Measurements from ENCODE around the gene SLC39A1.

Gene SLC39A1

DNA sequence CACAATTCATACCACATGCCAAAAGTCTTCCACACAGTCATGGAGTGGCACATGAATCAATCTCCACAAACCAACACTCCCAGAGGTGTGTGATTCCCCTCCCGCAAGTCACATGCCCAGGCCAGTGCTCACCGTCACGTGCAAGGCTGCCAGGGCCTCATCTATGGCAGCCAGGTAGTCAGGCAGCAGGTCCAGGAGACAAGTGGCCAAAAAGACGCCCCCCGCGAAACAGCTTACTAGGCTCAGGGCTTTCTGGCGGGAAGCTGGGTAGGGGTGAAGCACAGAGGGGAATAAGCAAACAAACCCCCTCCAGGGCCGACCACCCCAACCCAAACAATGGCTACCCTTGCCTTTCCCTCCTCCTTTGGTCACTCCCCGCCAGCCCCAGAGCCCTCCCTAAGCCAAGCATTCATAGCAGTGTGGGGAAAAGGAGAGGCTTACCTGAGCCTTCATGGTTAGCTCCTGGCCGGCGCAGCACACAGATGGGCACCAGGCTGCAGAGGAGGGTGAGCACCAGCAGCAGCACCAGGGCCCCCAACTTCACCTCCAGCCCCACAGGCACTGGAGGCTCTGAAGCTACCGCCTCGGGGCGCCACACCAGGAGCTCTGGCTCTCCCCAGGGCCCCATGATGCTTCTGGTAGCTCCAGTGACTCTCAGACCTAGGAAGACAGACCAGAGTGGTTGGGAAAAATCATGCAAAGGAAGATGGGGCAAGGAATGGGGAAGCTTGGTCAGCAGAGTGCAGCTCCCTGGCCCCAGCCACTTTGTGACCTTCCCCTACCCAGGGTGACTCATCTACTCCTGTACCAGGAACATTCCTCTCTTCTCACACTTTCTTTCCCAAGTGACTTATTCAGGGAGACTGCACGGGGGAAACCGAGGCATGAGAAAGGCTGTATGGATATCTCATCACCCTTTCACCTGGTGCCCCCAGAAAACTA lies 978 bp downstream of the SLC39A1 start:
- Histone ChIP-seq H3K9me3 (ENCODE audit: insufficient read depth, low read length, severe bottlenecking) (no peaks in the 10 kb centered on the region), H3K4me2 (ENCODE audit: insufficient read depth, low read length) (peak overlapping the region; percentile 91), H3K27me3 (ENCODE audit: insufficient read depth, low read length, poor library complexity) (no peaks in the 10 kb centered on the region), H3K9ac (ENCODE audit: low read depth, low read length) (peak overlapping the region; percentile 87), H3K36me3 (ENCODE audit: insufficient read depth, low read length) (peaks cover 27% of the 10 kb centered on the region), H3K4me1 (ENCODE audit: insufficient read depth, low read length) (peaks cover 67% of the 10 kb centered on the region), H2AFZ (ENCODE audit: low read depth, low read length) (peak overlapping the region; percentile 90), H3K27ac (ENCODE audit: low read length) (peak overlapping the region; percentile 80), H3K79me2 (ENCODE audit: insufficient read depth, low read length) (peaks cover 74% of the 10 kb centered on the region), H3K4me3 (ENCODE audit: low read depth in 1 of 2, low read length in 2 of 2) (peak overlapping the region; percentile 80 to 89), H4K20me1 (ENCODE audit: insufficient read depth, low read length) (peaks cover 9% of the 10 kb centered on the region)
- TF ChIP-seq EZH2 (IDR thresholded peaks at IDR 0.05; ENCODE audit: borderline replicate concordance, low read depth, low read length, severe bottlenecking) = no peak
- TF ChIP-seq, protein P1, sequence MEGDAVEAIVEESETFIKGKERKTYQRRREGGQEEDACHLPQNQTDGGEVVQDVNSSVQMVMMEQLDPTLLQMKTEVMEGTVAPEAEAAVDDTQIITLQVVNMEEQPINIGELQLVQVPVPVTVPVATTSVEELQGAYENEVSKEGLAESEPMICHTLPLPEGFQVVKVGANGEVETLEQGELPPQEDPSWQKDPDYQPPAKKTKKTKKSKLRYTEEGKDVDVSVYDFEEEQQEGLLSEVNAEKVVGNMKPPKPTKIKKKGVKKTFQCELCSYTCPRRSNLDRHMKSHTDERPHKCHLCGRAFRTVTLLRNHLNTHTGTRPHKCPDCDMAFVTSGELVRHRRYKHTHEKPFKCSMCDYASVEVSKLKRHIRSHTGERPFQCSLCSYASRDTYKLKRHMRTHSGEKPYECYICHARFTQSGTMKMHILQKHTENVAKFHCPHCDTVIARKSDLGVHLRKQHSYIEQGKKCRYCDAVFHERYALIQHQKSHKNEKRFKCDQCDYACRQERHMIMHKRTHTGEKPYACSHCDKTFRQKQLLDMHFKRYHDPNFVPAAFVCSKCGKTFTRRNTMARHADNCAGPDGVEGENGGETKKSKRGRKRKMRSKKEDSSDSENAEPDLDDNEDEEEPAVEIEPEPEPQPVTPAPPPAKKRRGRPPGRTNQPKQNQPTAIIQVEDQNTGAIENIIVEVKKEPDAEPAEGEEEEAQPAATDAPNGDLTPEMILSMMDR (IDR thresholded peaks at IDR 0.05; ENCODE audit: borderline replicate concordance, extremely low read depth, low read length, poor library complexity, severe bottlenecking) = no peak
- ATAC-seq (ENCODE audit: insufficient read depth, low read depth) (no peak), DNase-seq (no peak)

DNA sequence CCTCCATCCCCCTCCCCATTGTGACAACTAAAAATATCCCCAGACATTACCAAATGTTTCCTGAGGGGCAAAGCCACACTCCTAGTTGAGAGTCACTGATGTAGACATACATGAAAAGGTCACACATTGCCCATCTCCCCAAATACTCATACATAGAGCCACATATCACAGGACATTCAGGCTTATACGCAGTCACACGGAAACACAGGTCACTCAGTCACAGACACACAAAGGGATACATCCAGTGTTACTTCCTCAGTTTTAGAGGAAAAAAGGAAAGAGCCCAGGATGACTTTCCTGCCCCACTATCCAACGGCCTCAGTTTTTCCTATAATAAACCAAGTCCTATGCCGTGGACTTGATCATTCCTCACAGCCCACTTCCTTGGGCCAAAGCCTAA lies 1.9 kb downstream of the SLC39A1 start:
- peak overlapping the region in 1 of 2 experiments; percentile 89; a peak in 2 of 4 replicates for H3K4me3 ChIP-seq (ENCODE audit: low read depth in 1 of 2, low read length in 2 of 2)
- H3K4me1 ChIP-seq (ENCODE audit: insufficient read depth, low read length) = peaks cover 74% of the 10 kb centered on the region

DNA sequence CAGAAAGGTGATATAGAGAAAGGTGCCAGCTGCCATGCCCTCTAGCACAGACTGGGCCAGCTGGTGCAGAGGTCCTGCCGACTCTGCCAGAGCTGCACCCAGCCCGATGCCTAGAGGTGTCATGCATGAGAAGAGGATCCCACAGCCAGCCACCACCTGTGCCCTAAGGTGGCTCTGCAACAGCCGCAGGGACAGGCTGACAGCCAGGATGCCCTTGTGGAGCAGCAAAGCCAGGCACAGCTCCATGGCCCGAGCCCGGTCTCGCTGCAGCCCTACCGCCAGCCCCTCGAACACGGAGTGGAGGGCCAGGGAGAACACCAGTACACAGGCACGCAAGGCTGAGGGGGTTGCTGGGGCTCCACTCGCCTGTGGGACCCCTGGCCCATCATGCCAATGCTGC lies 3.1 kb downstream of the SLC39A1 start:
- no peak overlapping the region for H3K4me3 ChIP-seq (ENCODE audit: low read depth in 1 of 2, low read length in 2 of 2)
- TF ChIP-seq, protein P1 (IDR thresholded peaks at IDR 0.05; ENCODE audit: borderline replicate concordance, extremely low read depth, low read length, poor library complexity, severe bottlenecking) = no peak
- TF ChIP-seq EZH2 (IDR thresholded peaks at IDR 0.05; ENCODE audit: borderline replicate concordance, low read depth, low read length, severe bottlenecking) = no peak
- ATAC-seq (ENCODE audit: insufficient read depth, low read depth) = no peak
- H3K36me3 ChIP-seq (ENCODE audit: insufficient read depth, low read length) = peaks cover 32% of the 10 kb centered on the region
- H3K9me3 ChIP-seq (ENCODE audit: insufficient read depth, low read length, severe bottlenecking) = no peaks in the 10 kb centered on the region
- no peaks in the 10 kb centered on the region for H3K27me3 ChIP-seq (ENCODE audit: insufficient read depth, low read length, poor library complexity)
- H2AFZ ChIP-seq (ENCODE audit: low read depth, low read length) = no peak overlapping the region
- H3K27ac ChIP-seq (ENCODE audit: low read length) = no peak overlapping the region
- H3K9ac ChIP-seq (ENCODE audit: low read depth, low read length) = no peak overlapping the region
- peaks cover 71% of the 10 kb centered on the region for H3K4me1 ChIP-seq (ENCODE audit: insufficient read depth, low read length)
- H3K79me2 ChIP-seq (ENCODE audit: insufficient read depth, low read length) = peaks cover 74% of the 10 kb centered on the region
- peaks cover 28% of the 10 kb centered on the region for H4K20me1 ChIP-seq (ENCODE audit: insufficient read depth, low read length)
- DNase-seq = no peak
- H3K4me2 ChIP-seq (ENCODE audit: insufficient read depth, low read length) = no peak overlapping the region

More for the DNA sequence above, 1.9 kb downstream of the SLC39A1 start:
- no peak for DNase-seq
- H3K79me2 ChIP-seq (ENCODE audit: insufficient read depth, low read length) = peaks cover 74% of the 10 kb centered on the region
- H3K9ac ChIP-seq (ENCODE audit: low read depth, low read length) = peak overlapping the region; percentile 87
- peaks cover 27% of the 10 kb centered on the region for H3K36me3 ChIP-seq (ENCODE audit: insufficient read depth, low read length)
- H3K9me3 ChIP-seq (ENCODE audit: insufficient read depth, low read length, severe bottlenecking) = no peaks in the 10 kb centered on the region
- no peaks in the 10 kb centered on the region for H3K27me3 ChIP-seq (ENCODE audit: insufficient read depth, low read length, poor library complexity)
- ATAC-seq (ENCODE audit: insufficient read depth, low read depth) = no peak
- peak overlapping the region; percentile 91 for H3K4me2 ChIP-seq (ENCODE audit: insufficient read depth, low read length)
- no peak overlapping the region for H2AFZ ChIP-seq (ENCODE audit: low read depth, low read length)
- peaks cover 19% of the 10 kb centered on the region for H4K20me1 ChIP-seq (ENCODE audit: insufficient read depth, low read length)
- H3K27ac ChIP-seq (ENCODE audit: low read length) = peak overlapping the region; percentile 80; the same call in 1 of the 2 replicates
- TF ChIP-seq, protein P1 (IDR thresholded peaks at IDR 0.05; ENCODE audit: borderline replicate concordance, extremely low read depth, low read length, poor library complexity, severe bottlenecking) = no peak
- TF ChIP-seq EZH2 (IDR thresholded peaks at IDR 0.05; ENCODE audit: borderline replicate concordance, low read depth, low read length, severe bottlenecking) = no peak
